K562 (cell line): ENCODE measurements around the gene APEX1. TPM values are rescaled to one million over a fixed set of nuclear protein-coding genes. Genes with fewer than 3 reads are reported as not detected.
A peak's percentile ranks its signal among the peaks of the same experiment; 100 is the strongest.

Source experiments
- ATAC-seq: fragments of 200-7000 bp; cut with Tn5 transposase; 3 replicates; pipeline ENCODE4 v1.9.1; 2020; ENCODE audit warnings: moderate library complexity
- BruUV-seq: library from RNA; stranded (reverse); fragments of 400-500 nt; replicated peaks from 2 replicates; lab custom pipeline; 2021; lab: Mats Ljungman, UMichigan
- CTCF ChIA-PET: fragments of 300-600 bp; formaldehyde crosslinking; extraction: SDS; loops from one replicate; lab custom pipeline; 2021; ENCODE audit warnings: low intra/inter-chr PET ratio; lab: Yijun Ruan, JAX
- POLR2A ChIA-PET: fragments of 300-600, 350-650 bp; sonication (Branson Sonifier 250); formaldehyde crosslinking; extraction: SDS; loops from one replicate; lab custom pipeline; 2021; ENCODE audit warnings: antibody characterized with exemption, inconsistent platforms; lab: Yijun Ruan, JAX
- DNase-seq, 4 experiments: peaks; one replicate each; pipeline versions ENCODE4 v3.0.0 to v3.0.0-alpha.2; 2011 to 2018; ENCODE audit warnings: low spot score in 3 of 4, mixed read lengths in 3 of 4; ENCODE audit errors: extremely low read depth in 1 of 4
- FAIRE-seq: peaks from 2 replicates; lab custom pipeline; 2011; peaks lifted over from hg19 to GRCh38; lab: Jason Lieb, UNC
- H2AFZ ChIP-seq: 2 replicates; pipeline ENCODE4 v1.6.0; 2011; ENCODE audit warnings: low read depth, low read length, control low read depth, inconsistent platforms
- H3K27ac ChIP-seq: fragments of 200-600 bp; 3 replicates; pipeline ENCODE4 v1.8.0; 2011; ENCODE audit warnings: low read depth, mild to moderate bottlenecking, control low read depth, inconsistent platforms, low read length, moderate library complexity, mixed read lengths; ENCODE audit errors: extremely low read depth
- H3K27me3 ChIP-seq, 2 experiments: fragments of 300-600 bp in 1 of 2; 2 replicates in 1 of 2; 3 replicates in 1 of 2; pipeline versions ENCODE4 v1.6.0 to v1.8.0; 2011; ENCODE audit warnings: inconsistent platforms in 2 of 2, low read length in 2 of 2, mild to moderate bottlenecking in 1 of 2, mixed read lengths in 1 of 2, moderate library complexity in 1 of 2; ENCODE audit not compliant: control insufficient read depth in 2 of 2, insufficient read depth in 2 of 2
- H3K36me3 ChIP-seq: fragments of 300-600 bp; 3 replicates; pipeline ENCODE4 v1.8.0; 2011; ENCODE audit warnings: mild to moderate bottlenecking, low read length, inconsistent platforms; ENCODE audit not compliant: control insufficient read depth, insufficient read depth
- H3K4me1 ChIP-seq, 2 experiments: fragments of 200-600 bp in 1 of 2; replicated peaks in 1 of 2; 2 replicates in 1 of 2; 3 replicates in 1 of 2; pipeline versions ENCODE4 v1.5.1 to v1.8.0; 2011; ENCODE audit warnings: inconsistent platforms in 2 of 2, low read length in 2 of 2, mild to moderate bottlenecking in 1 of 2, mixed read lengths in 1 of 2, moderate library complexity in 1 of 2; ENCODE audit not compliant: control insufficient read depth in 2 of 2, insufficient read depth in 2 of 2
- H3K4me2 ChIP-seq: 2 replicates; pipeline ENCODE4 v1.6.1; 2011; ENCODE audit warnings: low read length, control low read depth, inconsistent platforms, mixed read lengths; ENCODE audit not compliant: insufficient read depth
- H3K4me3 ChIP-seq: fragments of 200-600 bp; sonication (generic), shearing (Covaris generic); 2 replicates; pipeline ENCODE4 v1.5.1; 2016; ENCODE audit warnings: control low read depth, inconsistent platforms
- H3K79me2 ChIP-seq: fragments of 200-600 bp; 3 replicates; pipeline ENCODE4 v1.8.0; 2011; ENCODE audit warnings: low read length, inconsistent platforms; ENCODE audit not compliant: control insufficient read depth, insufficient read depth
- H3K9ac ChIP-seq, 2 experiments: 2 replicates each; pipeline versions ENCODE4 v1.6.0 to v1.6.1; 2011; ENCODE audit warnings: low read depth in 2 of 2, low read length in 2 of 2, control low read depth in 1 of 2, inconsistent platforms in 1 of 2, mild to moderate bottlenecking in 1 of 2, mixed read lengths in 1 of 2; ENCODE audit not compliant: insufficient read depth in 1 of 2
- H3K9me1 ChIP-seq: one replicate; pipeline ENCODE4 v1.6.0; 2011; ENCODE audit warnings: inconsistent platforms, mild to moderate bottlenecking, low read length, moderate library complexity; ENCODE audit not compliant: control insufficient read depth, insufficient read depth
- H3K9me3 ChIP-seq: replicated peaks from 2 replicates; pipeline ENCODE4 v1.5.1; 2011; ENCODE audit warnings: low read depth, low read length, inconsistent platforms; ENCODE audit not compliant: control insufficient read depth, insufficient read depth
- H4K20me1 ChIP-seq: replicated peaks from 2 replicates; pipeline ENCODE4 v1.6.1; 2011; ENCODE audit warnings: low read length, inconsistent platforms, mixed read lengths; ENCODE audit not compliant: control insufficient read depth, insufficient read depth
- AFF4 ChIP-seq: sonication (generic); formaldehyde crosslinking; IDR thresholded peaks from 2 replicates; pipeline ENCODE4 v1.8.0; 2023; ENCODE audit warnings: mild to moderate bottlenecking, missing genetic modification reagents
- ARID3B ChIP-seq: fragments of 250-450 bp; sonication (Bioruptor Pico); IDR thresholded peaks from 2 replicates; pipeline ENCODE4 v1.4.0; 2020; ENCODE audit warnings: borderline replicate concordance
- BDP1 ChIP-seq: IDR thresholded peaks from 3 replicates; pipeline ENCODE4 v1.6.1; 2011; ENCODE audit not compliant: insufficient read length, insufficient read depth
- CHD2 ChIP-seq: IDR thresholded peaks from 2 replicates; pipeline ENCODE4 v1.6.1; 2011; ENCODE audit warnings: low read depth, low read length
- ELK1 ChIP-seq: sonication (generic); formaldehyde crosslinking; IDR thresholded peaks from 2 replicates; pipeline ENCODE4 v1.8.1; 2022; ENCODE audit warnings: missing genetic modification reagents
- HDAC1 ChIP-seq, 2 experiments: fragments of 450-650 bp; IDR thresholded peaks; 2 replicates each; pipeline ENCODE4 v1.6.1; 2016 to 2017; ENCODE audit warnings: inconsistent platforms in 1 of 2, mild to moderate bottlenecking in 1 of 2, moderate library complexity in 1 of 2
- HDAC6 ChIP-seq: IDR thresholded peaks from 2 replicates; pipeline ENCODE4 v1.6.1; 2012; ENCODE audit warnings: low read depth, mild to moderate bottlenecking, control low read depth, inconsistent platforms, low read length, moderate library complexity
- HINFP ChIP-seq: fragments of 450-650 bp; conservative IDR thresholded peaks from 2 replicates; pipeline ENCODE4 v1.6.1; 2016; ENCODE audit warnings: missing genetic modification characterization, low read depth, mild to moderate bottlenecking, control low read depth, missing compliant biosample characterization
- MTF1 ChIP-seq: fragments of 250-450 bp; sonication (Bioruptor Pico); IDR thresholded peaks from 2 replicates; pipeline ENCODE4 v1.9.0; 2021; ENCODE audit warnings: moderate library complexity, mild to moderate bottlenecking, inconsistent platforms, borderline replicate concordance
- NFYB ChIP-seq: IDR thresholded peaks from 2 replicates; pipeline ENCODE4 v1.6.1; 2011; ENCODE audit warnings: mild to moderate bottlenecking, moderate library complexity; ENCODE audit not compliant: insufficient read length; ENCODE audit errors: extremely low read depth
- PTBP1 ChIP-seq: fragments of 200-400 bp; formaldehyde crosslinking; IDR thresholded peaks from 2 replicates; pipeline ENCODE4 v1.6.1; 2017; ENCODE audit warnings: low read depth, low read length
- SIRT6 ChIP-seq: IDR thresholded peaks from one replicate; pipeline ENCODE4 v1.6.1; 2012; ENCODE audit warnings: low read depth, mild to moderate bottlenecking, control low read depth, inconsistent platforms, low read length, moderate library complexity
- ZNF274 ChIP-seq: IDR thresholded peaks from 2 replicates; pipeline ENCODE4 v1.6.1; 2011; ENCODE audit warnings: low read depth, mild to moderate bottlenecking, low read length, moderate library complexity, borderline replicate concordance
- WGBS: fragments of 100-300 bp; shearing (Covaris generic); methylation state at CpG from one replicate; pipeline ENCODE4 v1.1.6; 2016; ENCODE audit warnings: low coverage, mixed read lengths; ENCODE audit not compliant: insufficient coverage; ENCODE audit errors: missing lambda C conversion rate; 5-methylcytosine and 5-hydroxymethylcytosine counted together
- in situ Hi-C: fragments of 300-500 bp; cut with MboI; formaldehyde crosslinking; loops from 4 replicates; pipeline ENCODE4 v1.15.0; 2018; ENCODE audit warnings: inconsistent platforms, mixed read lengths
- intact Hi-C: fragments of 100-400 bp; cut with micrococcal nuclease; formaldehyde crosslinking; loops from 2 replicates; pipeline ENCODE4 v1.14.2; 2022
- polyA plus RNA-seq, 8 experiments: library from polyadenylated mRNA; depleted of rRNA in 4 of 8; stranded (reverse) in 5 of 8; unstranded in 3 of 8; fragments of >200 nt; fragmentation: Nextera tagmentation in 2 of 8; fragmentation: Illumina TruSeq in 1 of 8; extraction: Ambion mirVana in 2 of 8; extraction: Trizol in 1 of 8; gene quantifications; 2 replicates each; pipeline versions ENCODE4 v1.2.1 to v1.2.3, GENCODE V29; 2011 to 2014; ENCODE audit warnings: inconsistent platforms in 1 of 8, missing spikeins in 1 of 8
- total RNA-seq, 7 experiments: library from RNA; depleted of rRNA in 6 of 7; stranded (reverse); fragments of >200 nt in 6 of 7; fragmentation: Illumina TruSeq in 2 of 7; extraction: Trizol in 2 of 7; gene quantifications; 2 replicates each; pipeline versions ENCODE4 v1.2.1 to v1.2.3, GENCODE V29; 2011 to 2021; ENCODE audit warnings: low replicate concordance in 1 of 7

Gene APEX1
- total and polyA plus RNA-seq, 9 of the 15 experiments (the other 6 are each of a cell fraction or from before 2014, with no cell fraction given) = 50.2 to 274 (median 158) TPM

- 0 out of 2 replicates have a peak overlapping the region, but pooled peaks have one; percentile 22 for H2AFZ ChIP-seq
- H3K79me2 ChIP-seq = no peaks in the 10 kb centered on the region
- no peaks in the 10 kb centered on the region for H3K27me3 ChIP-seq
- 34% methylated on average over 2 of the region's 2 CpGs for WGBS
- peaks cover 0 to 5% of the 10 kb centered on the region in 2 experiments; a peak in 2 of 5 replicates for H3K4me1 ChIP-seq
- H4K20me1 ChIP-seq = no peaks in the 10 kb centered on the region
- FAIRE-seq = no peak
- intact Hi-C loops (no loop called here), in situ Hi-C loops (no loop called here)
- H3K36me3 ChIP-seq = no peaks in the 10 kb centered on the region
- no peaks in the 10 kb centered on the region for H3K9me3 ChIP-seq
- no TSS peak for BruUV-seq
- DNase-seq = no peak
- H3K9ac ChIP-seq = no peak overlapping the region
- ATAC-seq = no peak
- CTCF ChIA-PET = no interaction called here
- H3K27ac ChIP-seq = no peak overlapping the region
- no peak overlapping the region for H3K4me2 ChIP-seq
- no peak overlapping the region for H3K4me3 ChIP-seq
- no peaks in the 10 kb centered on the region for H3K9me1 ChIP-seq
- POLR2A ChIA-PET = interaction anchor here (0.7 kb wide), 1 partner anchor 29 kb away, joined by 5 read pairs; the partner anchor contains the start of gene PNP
- TF ChIP-seq PTBP1 (no peak), CHD2 (no peak), ELK1 (no peak), AFF4 (CRISPR knock-in tag) (no peak), ARID3B (CRISPR knock-in tag) (no peak), HDAC6 (no peak), MTF1 (CRISPR knock-in tag) (no peak), ZNF274 (no peak), BDP1 (no peak), HINFP (tag) (no peak), NFYB (no peak), SIRT6 (no peak), HDAC1 (IDR thresholded peaks at IDR 0.05) (no peak)
Observed at GRCh38 chr14:20498622-20499021, 43.6 kb downstream of the APEX1 start.
